ENCODE data around the gene CBX3.
"Not testable (repeated sequence)": the region's sequence is repeated elsewhere in the genome, so short reads cannot be mapped to it uniquely, and the experiment has no call there.

CBX3 gene

DNA sequence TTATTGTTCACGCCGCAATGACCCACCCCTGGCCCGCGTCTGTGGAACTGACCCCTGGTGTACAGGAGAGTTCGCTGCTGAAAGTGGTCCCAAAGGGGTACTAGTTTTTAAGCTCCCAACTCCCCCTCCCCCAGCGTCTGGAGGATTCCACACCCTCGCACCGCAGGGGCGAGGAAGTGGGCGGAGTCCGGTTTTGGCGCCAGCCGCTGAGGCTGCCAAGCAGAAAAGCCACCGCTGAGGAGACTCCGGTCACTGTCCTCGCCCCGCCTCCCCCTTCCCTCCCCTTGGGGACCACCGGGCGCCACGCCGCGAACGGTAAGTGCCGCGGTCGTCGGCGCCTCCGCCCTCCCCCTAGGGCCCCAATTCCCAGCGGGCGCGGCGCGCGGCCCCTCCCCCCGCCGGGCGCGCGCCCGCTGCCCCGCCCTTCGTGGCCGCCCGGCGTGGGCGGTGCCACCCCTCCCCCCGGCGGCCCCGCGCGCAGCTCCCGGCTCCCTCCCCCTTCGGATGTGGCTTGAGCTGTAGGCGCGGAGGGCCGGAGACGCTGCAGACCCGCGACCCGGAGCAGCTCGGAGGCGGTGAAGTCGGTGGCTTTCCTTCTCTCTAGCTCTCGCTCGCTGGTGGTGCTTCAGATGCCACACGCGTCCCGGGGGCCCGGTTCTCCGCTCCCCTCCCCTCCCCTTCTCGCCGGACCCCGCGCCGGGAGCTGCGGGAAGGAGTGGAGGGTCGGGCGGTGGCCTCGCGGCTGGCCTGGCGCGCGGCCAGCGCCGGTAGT, at the start of gene CBX3:
Gene CBX3 (plus strand): TSS at position 499 of the 772 bp plus-strand sequence. CDS start 1,254 bp downstream, outside the sequence.
- peak; percentile 95 for DNase-seq (ENCODE audit: low spot score)

DNA sequence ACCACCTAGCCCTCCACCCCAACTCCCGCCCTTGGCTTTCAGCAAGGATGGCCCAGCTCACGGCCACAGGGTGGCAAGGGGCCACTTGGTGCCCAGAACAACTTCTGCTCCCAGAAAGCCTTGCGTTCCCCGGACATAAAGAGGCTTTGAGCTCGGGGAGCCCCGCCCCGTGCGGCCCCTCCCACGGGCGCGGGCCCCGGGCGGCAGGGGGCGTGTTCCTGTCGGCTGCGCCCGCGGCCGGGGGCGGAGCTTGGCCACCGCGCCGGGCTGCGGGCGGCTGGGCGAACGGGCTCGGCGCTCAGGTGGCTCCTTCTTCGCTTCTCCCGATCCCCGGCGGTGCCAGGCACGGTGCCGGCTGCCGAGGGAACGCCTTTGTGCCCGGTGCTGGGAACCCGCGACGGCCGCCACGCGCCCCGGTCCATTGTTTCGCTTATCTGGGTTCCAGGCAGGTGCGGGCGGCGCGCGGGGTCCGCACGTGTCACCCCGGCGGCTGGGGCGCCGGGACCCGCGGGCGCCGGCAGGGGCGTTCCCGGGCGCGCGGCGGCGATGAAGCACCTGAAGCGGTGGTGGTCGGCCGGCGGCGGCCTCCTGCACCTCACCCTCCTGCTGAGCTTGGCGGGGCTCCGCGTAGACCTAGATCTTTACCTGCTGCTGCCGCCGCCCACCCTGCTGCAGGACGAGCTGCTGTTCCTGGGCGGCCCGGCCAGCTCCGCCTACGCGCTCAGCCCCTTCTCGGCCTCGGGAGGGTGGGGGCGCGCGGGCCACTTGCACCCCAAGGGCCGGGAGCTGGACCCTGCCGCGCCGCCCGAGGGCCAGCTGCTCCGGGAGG, 49.4 kb upstream of the CBX3 start, which contains the start of gene NFE2L3:
Gene NFE2L3 (plus strand): TSS at position 246 of the 829 bp plus-strand sequence. CDS start 301 bp downstream, at position 547.
- peak; percentile 95 for DNase-seq (ENCODE audit: low spot score)

DNA sequence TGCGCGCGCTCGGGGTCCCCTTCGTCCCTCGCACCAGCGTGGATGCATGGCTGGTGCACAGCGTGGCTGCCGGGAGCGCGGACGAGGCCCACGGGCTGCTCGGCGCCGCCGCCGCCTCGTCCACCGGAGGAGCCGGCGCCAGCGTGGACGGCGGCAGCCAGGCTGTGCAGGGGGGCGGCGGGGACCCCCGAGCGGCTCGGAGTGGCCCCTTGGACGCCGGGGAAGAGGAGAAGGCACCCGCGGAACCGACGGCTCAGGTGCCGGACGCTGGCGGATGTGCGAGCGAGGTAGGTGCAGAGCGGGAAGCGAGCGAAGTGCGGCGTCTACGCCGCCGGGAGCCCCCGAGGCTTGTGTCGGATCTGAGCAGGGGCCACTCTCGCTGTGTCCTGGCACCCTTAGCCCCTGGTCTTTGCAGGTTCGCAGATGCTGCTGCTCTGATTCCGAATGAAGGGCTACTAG, 48.7 kb upstream of the CBX3 start:
- DNase-seq (ENCODE audit: low spot score), result not testable (repeated sequence)

GRCh38 chr7:26153241-26153822, 48.2 kb upstream of the CBX3 start:
- DNase-seq (ENCODE audit: low spot score), result peak; percentile 53

GRCh38 chr7:26153823-26154783, 47.4 kb upstream of the CBX3 start:
- peak; percentile 55 for DNase-seq (ENCODE audit: low spot score)

GRCh38 chr7:26155531-26156375, 45.8 kb upstream of the CBX3 start:
- DNase-seq (ENCODE audit: low spot score), result peak; percentile 64

GRCh38 chr7:26156451-26157420, 44.8 kb upstream of the CBX3 start:
- peak; percentile 80 for DNase-seq (ENCODE audit: low spot score)

- DNase-seq (ENCODE audit: low spot score), result no peak
Measured at GRCh38 chr7:26157520-26158105, 43.9 kb upstream of the CBX3 start.

DNA sequence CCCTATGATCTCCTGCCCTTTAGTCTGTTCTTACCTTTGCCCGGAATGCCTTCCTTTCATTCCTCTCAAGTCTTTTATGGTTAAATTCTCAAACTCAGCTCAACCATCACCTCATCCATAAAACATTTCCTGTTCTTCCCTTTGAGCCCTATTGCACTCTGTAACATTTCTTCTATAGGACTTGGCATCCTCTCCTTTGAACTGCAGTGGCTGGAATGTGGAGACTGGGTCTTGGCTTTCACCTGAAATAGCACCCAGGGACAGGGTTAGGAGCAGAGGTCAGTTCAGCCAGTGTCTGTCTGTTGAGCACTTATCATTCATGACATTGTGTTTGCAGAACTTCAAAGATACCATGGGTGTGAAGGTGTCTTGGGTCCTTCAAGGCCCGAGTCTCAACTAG, 42.3 kb upstream of the CBX3 start:
- DNase-seq (ENCODE audit: low spot score), result no peak

DNA sequence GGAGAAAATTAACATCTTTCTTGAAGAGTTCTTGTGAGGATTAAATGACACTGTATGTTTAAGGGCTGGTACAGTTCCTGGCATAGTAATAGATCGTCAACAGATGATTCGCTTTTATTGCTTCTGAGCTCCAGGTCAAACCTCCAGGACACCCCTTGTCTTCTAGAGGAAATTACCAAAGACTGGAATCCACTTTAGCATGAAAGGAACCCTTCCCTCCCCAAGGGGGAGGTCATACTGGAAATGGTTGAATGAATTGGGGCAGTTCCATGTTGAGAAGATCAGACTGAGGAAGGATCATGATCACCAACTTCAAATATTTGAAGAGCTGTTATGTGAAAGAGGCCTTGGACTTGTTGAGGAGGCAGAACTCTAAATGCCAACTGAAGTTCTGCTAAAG, 40.6 kb upstream of the CBX3 start:
- DNase-seq (ENCODE audit: low spot score), result no peak

GRCh38 chr7:26162431-26162830, 39.1 kb upstream of the CBX3 start:
- DNase-seq (ENCODE audit: low spot score), result no peak

DNA sequence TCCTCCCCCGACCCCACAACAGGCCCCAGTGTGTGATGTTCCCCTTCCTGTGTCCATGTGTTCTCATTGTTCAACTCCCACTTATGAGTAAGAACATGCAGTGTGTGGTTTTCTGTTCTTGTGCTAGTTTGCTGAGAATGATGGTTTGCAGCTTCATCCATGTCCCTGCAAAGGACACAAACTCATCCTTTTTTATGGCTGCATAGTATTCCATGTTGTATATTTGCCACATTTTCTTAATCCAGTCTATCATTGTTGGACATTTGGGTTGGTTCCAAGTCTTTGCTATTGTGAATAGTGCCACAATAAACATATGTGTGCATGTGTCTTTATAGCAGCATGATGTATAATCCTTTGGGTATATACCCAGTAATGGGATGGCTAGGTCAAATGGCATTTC, 37.7 kb upstream of the CBX3 start:
- DNase-seq (ENCODE audit: low spot score), result not testable (repeated sequence)

- no peak for DNase-seq (ENCODE audit: low spot score)
Measured at GRCh38 chr7:26165950-26166683, 35.4 kb upstream of the CBX3 start.

DNA sequence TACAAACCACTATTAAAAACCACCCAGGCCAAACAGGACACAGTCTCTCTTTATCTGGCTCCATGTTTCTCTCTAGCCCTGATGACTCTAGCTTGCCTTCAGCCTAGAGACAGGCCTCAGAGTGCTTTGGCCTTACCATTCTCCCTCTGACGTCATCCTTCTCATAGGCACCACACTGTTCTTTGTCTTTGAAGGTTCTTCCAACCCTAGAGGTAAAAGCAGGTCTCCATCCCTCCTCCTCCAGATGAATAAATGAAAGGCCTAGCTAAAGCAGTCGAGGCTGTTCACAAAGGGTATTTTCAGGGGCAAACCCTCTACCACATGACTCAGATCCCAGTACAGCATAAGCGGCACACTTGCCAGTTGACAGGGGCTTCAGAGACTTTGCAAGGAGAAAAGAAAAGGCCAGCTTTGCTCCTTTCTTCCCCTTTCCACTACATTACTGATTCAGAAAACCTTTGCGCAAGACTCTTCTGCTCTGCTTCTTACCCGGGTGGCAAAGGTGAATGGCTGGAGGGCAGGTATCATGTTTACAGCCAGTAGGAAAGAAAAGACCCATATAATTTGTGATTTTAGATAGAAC, 34.8 kb upstream of the CBX3 start:
- no peak for DNase-seq (ENCODE audit: low spot score)

DNA sequence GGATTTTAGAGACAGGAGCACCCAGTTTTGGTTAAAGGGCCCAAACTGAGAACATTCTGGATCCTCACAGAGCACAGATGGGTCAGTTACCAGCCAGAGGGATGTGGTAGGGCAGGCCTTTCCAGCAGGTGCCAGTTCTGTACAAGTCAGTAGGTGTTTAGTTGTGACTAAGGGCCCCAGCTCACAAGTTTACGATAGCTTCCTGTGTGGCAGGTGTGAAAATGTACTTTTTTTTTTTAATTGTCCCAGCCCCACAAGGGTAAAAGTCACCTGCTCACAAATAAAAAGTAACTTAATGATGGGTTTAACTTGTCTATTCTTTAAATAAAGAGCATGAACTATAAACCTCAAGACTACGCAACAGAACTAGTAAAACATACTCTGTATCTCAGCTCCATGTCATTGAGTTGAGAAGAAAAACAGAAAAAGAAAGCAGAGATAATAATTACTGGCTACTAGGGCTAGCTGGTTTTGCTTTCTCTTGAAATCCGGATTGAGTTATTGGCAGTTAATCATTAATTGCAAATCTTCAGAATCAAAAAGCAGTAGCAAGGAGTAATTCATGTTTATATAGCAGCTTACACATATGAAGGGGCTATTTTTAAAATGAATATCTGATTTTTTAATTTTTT, 34.1 kb upstream of the CBX3 start:
- DNase-seq (ENCODE audit: low spot score), result no peak

GRCh38 chr7:26168458-26169023, 33.0 kb upstream of the CBX3 start:
- DNase-seq (ENCODE audit: low spot score), result no peak

DNA sequence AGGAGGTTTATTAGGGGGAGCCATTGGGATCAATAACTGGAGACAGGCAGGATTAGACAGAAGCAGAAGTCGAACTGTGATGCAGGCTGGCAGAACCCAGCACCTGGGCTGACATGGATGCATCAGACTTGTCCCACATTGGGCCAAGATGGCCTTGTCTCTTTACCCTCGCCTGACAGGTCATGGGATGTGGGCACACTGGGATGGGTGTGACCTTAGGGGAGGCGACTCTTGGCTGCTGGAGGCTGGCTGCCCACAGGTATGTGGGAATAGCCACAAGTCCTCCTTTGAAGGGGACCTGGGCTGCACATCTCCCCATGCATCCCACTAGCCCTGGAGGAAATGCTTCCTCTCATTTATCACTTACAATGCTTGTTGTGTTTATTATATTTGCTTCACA, 32.3 kb upstream of the CBX3 start:
- no peak for DNase-seq (ENCODE audit: low spot score)
